Stimulated activated CD4-positive, alpha-beta T cell treated with anti-CD3 and anti-CD28 coated beads, Interleukin-2, amount 100 ng/mL, for 24 hours (primary cell): ENCODE results near the gene ARFGAP3.
"Not testable (repeated sequence)": the region's sequence is repeated elsewhere in the genome, so short reads cannot be mapped to it uniquely, and the experiment has no call there.

Experiments used
- DNase-seq, 2 donors: peaks; one replicate each; pipeline ENCODE4 v3.0.0-alpha.2; 2020

The ARFGAP3 gene

GRCh38 chr22:42760806-42761565, 96.1 kb downstream of the ARFGAP3 start:
- DNase-seq, result no peak

DNA sequence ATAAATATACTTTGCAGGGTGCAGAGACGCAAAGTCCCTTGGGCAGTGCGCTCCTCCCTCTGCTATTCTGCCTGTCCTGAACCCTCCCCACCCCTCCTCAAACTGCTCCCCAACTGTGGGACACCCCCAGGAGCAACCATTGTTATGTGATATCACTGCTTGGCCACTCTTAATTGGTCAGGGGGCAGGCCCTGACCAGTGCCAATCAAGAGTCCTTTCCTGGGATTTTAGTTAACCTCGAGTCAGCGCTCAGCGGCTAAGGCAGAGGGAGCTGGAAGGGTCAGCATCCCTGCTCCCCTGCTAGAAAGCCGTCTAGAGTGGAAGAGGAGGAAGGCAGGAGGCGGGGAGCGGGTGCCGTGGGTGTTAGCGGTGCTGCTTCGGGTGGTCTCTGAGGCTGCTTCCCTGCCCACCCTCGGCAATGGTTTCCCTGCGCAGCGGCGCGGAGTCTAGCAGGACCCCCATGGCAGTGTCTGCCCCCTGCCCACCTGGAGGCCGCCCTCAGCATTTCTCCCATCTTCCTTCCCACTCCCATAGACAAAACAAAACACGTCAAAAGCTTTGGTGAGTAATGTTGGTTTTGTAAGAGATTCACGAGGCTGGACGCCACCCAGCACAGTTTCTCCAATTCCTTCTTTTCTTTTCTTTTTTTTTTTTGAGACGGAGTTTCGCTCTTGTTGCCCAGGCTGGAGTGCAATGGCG, 98.0 kb downstream of the ARFGAP3 start:
- DNase-seq, result no peak

- not testable (repeated sequence) for DNase-seq
Measured at GRCh38 chr22:42755553-42755952, 101.5 kb downstream of the ARFGAP3 start.

- not testable (repeated sequence) for DNase-seq
Measured at GRCh38 chr22:42755121-42755520, 102.0 kb downstream of the ARFGAP3 start.

GRCh38 chr22:42754658-42755057, 102.4 kb downstream of the ARFGAP3 start:
- DNase-seq, result no peak

DNA sequence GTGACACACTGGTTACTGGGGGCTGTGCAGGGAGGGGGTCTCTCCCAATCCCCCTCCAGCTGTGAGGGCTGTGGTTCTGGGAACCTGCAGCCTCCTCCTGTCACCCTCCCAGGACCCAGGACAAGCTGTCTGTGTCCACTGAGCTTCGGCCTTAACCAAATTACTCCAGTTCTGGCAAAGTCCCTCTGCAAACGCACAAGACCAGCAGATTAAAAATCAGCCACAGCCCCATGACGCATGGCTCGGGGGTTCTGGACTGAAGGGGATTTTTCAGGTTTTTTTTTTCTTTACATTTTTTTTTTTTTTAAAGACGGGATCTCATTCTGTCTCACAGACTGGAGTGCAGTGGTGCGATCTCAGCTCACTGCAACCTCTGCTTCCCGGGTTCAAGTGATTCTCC, 104.2 kb downstream of the ARFGAP3 start:
- no peak for DNase-seq

DNA sequence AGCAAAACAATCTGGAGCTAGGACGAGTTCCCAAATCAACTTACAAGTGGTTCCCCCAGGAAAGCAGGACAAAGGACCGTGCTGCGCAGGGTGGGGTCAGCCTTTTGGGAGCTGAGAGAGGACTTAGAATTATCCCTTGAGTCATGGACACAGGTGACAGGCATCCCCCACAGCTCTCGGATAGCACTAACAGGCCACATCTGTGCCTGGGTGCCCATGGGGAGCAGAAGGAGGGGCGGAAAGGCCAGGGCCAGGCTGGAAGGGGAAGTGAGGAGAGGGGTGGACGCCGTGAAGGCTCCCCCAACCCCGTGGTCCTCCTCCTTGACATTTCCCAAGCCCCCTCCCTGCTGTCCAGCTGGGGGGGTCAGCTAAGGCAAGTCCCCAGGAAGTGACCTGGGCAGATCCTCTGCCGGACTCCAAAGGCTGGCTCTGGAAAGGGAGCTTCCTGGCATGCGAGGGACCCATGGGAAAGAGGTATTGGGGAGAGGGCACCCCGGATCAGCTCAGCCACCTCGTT, 104.8 kb downstream of the ARFGAP3 start:
- DNase-seq, result no peak

DNA sequence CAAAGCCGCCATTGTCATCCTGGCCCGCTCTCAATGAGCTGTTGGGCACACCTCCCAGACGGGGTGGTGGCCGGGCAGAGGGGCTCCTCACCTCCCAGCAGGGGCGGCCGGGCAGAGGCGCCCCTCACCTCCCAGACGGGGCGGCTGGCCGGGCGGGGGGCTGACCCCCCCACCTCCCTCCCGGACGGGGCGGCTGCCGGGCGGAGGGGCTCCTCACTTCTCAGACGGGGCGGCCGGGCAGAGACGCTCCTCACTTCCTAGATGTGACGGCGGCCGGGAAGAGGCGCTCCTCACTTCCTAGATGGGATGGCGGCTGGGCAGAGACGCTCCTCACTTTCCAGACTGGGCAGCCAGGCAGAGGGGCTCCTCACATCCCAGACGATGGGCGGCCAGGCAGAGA, 106.7 kb downstream of the ARFGAP3 start:
- DNase-seq, result not testable (repeated sequence)

- DNase-seq, result no peak
Measured at GRCh38 chr22:42747701-42748513, 109.2 kb downstream of the ARFGAP3 start.
